NCI-H524 treated with DMSO at 0.1 percent for 48 hours (cell line): ENCODE data around the gene PEAK3.
"Not testable (repeated sequence)": the region's sequence is repeated elsewhere in the genome, so short reads cannot be mapped to it uniquely, and the experiment has no call there.

ENCODE experiments used
- DNase-seq: peaks from one replicate; lab custom pipeline; 2025; lab: John Stamatoyannopoulos, UW

Gene PEAK3

DNA sequence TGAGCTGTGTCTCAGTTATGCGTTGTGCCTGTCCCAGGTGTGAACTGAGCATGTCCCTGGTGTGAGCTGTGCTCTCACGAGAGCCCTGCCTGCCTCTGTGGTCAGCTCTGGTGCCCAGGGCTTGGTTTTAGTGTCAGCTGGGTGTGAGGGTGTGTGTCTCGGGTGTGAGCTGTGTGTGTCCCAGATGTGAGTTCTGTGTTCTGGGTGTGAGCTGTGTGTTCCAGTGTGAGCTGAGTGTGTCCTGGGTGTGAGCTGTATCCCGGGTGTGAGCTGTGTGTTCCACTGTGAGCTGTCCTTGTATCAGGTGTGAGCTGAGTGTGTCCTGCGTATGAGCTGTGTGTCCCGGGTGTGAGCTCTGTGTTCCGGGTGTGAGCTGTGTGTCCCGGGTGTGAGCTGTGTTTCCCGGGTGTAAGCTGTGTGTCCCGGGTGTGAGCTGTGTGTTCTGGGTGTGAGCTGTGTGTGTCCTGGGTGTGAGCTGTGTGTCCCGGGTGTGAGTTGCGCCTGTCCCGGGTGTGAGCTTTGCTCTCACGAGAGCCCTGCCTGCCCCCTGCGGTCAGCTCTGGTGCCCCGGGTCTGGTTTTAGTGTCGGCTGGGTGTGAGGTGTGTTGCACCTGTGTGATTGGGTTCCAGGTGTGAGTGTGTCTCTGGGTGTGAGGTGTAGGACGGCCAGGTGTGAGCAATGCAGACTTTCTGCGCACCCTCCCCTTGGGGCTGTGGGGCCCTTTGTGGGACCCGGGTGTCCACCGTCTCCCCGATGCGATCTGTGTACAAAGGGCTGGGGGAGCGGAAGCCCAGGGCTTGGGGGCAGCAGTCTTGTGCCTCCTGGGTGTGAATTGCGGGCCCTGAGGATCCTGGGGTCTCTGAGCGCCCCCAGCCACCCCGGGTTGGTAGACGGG is 7.1 kb upstream of the PEAK3 start:
- DNase-seq, result no peak

DNA sequence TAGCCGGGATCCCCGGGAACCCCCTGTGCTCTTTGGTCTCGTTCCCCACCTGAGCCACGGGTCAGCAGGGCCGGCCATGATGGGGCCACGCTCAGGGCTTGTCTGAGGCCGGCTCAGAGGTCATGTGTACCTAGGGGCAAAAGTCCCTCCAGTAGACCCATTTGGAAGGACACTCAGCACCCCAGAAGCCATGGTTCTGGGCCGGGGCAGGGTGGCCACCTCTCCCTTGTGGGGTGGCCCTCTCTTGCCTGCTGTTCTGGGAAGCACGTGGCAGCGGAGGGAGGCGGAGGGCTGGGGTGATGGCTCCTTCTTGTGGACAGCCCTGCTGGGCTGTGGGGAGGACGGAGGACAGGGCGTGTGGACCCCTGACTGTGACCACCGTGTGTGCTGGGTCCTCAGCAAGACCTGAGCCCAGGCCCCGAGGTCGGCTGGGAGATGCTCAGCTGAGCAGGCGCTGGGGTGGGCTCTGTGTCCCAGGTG is 6.4 kb upstream of the PEAK3 start:
- no peak for DNase-seq

DNA sequence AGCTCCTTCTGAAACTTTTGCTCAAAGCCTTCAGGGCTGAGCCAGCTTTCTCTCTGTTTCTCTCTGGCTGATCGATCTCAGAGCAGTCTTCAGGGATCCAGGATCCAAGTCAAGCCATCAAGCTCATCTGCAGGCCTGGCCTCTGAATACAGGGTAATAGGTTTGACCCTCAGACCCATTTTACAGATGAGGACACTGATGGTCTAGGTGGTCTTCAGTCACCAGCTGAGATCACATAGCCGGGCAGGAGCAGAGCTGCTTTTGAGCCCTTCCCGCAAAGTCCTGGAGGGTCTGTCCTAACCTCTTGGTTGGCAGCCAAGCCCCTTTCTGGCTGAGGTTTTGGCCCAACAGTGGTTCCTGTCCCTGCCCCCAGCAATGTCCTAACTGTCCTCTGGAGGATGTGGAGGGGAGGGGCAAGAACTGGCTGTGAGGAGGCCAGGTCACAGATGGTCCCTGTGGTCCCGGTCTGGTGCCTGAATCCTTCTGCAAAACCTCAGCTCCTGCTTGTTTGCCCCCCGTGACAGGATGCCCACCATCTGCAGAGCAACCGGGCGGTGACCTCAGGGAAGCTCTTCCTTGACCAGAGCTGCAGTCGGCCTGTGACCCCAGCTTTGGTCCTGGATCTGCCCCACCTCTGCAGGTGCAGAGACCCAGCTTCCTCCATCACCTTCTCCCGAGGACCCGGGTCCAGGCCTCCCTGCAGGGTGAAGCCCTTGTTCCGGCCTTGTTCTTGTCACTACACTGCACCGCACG is 5.8 kb upstream of the PEAK3 start:
- no peak for DNase-seq

DNA sequence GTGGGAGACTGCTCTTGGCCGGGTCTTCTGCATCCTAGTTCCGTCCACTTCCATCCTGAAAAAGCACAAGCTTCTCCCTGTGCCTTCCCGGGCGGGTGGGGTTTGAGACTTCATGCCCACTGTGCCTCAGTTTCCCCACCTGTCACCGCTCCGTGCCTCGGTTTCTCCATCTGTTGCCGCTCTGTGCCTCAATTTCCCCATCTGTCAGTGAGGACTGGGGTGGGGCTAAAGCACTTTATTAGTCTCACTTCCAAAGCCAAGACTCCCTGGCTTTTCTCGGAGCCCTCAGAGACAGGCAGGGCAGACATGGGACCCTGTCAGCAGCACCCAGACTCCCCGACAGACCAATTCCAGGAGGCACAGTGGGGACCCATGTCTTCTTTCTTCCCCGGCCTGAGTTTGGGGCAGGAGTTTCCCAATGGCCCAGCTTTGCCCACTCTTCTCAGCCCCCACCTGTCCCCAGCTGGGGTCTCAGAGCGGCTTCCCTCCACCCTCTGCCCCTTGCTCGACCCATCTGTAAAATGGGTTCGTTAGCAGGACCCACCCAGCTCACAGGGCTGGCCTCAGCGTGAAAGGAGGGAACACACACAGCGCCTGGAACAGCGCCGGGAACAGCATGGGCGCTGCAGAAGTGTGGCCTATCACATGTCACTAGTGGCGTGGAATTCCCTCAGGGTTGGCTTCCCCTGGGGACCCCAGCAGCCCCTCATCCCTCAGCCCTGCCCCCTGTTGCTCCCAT is 4.6 kb upstream of the PEAK3 start:
- no peak for DNase-seq

DNA sequence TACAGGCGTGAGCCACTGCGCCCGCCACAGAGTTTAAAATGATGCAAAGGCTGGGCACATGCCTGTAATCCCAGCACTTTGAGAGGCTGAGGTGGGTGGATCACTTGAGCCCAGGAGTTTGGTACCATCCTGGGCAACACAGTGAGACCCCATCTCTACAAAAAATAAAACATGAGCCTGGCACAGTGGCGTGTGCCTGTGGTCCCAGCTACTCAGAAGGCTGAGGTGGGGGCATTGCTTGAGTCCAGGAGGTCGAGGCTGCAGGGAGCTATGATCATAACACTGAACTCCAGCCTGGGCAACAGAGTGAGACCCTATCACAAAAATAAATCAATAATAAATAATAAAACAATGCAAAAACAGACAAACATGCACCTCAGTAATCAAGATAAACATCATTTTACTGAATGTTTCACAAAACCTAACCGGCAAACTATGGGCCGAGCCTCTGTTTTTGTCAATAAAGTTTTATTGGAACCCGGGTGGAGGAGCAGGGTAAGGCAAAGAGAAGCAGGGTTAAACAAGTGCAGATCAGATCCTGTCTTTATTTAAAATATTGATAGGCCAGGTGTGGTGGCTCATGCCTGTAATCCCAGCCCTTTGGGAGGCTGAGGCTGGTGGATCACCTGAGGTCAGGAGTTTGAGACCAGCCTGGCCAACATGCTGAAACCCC is 2.0 kb upstream of the PEAK3 start:
- no peak for DNase-seq

DNA sequence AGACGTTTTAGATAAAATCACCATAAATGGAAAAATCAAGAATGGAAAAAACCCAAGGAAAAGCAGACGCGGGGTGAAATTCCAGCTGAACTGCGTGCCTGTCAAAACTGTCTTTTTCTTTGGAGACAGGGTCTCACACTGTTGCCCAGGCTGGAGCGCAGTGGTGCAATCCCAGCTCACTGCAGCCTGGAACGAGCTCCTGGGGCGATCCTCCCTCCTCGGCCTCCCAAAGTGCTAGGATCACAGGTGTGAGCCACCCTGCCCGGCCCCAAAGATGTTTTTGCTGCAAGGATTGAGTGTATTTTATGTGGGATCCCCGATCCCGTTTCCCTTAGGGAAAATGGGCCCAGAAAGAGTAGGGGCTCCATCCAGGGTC is 875 bp upstream of the PEAK3 start:
- DNase-seq, result no peak

DNA sequence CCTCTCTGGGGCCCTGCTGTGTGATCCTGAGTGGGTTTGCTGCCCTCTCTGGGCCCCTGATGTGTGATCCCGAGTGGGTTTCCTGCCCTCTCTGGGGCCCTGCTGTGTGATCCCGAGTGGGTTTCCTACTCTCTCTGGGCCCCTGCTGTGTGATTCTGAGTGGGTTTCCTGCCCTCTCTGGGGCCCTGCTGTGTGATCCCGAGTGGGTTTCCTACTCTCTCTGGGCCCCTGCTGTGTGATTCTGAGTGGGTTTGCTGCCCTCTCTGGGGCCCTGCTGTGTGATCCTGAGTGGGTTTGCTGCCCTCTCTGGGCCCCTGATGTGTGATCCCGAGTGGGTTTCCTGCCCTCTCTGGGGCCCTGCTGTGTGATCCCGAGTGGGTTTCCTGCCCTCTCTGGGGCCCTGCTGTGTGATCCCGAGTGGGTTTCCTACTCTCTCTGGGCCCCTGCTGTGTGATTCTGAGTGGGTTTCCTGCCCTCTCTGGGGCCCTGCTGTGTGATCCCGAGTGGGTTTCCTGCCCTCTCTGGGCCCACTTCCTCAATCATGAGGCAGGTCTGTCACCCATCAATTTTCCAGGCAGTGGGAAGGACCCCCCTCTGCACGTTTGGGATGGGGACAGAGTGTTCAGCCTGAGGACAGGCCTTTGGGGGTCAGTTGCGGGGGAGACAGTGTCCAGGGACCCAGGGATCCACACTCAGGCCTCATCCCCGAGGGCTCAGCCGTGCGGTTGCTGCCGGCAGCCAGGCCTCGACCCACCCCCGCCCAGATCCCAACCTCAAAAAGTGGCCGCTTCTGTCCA is 512 bp downstream of the PEAK3 start:
- DNase-seq, result not testable (repeated sequence)

DNA sequence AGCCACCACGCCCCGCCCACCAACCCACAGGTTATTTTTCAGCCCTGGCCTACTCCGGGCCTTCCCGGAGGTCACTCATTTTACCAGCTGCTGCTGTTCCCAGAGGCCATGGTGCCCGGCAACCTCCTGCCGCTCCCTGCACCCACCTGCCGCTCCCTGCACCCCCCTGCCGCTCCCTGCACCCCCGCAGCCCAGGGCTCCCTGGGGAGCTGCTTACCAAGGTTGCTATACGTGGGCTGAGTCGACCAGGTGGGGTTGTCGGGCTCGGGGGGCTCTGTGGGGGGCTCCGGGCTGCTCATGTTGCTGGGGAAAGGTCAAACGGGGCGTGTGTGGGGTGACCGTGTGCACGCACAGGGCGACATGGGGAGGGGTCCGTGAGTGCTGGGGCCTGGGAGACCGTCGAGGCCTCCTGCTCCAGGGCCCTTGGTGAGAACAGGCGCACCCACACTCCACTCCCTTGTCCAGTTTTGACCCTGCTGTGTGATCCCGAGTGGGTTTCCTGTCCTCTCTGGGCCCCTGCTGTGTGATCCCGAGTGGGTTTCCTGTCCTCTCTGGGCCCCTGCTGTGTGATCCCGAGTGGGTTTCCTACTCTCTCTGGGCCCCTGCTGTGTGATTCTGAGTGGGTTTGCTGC is 1.2 kb downstream of the PEAK3 start:
- no peak for DNase-seq

DNA sequence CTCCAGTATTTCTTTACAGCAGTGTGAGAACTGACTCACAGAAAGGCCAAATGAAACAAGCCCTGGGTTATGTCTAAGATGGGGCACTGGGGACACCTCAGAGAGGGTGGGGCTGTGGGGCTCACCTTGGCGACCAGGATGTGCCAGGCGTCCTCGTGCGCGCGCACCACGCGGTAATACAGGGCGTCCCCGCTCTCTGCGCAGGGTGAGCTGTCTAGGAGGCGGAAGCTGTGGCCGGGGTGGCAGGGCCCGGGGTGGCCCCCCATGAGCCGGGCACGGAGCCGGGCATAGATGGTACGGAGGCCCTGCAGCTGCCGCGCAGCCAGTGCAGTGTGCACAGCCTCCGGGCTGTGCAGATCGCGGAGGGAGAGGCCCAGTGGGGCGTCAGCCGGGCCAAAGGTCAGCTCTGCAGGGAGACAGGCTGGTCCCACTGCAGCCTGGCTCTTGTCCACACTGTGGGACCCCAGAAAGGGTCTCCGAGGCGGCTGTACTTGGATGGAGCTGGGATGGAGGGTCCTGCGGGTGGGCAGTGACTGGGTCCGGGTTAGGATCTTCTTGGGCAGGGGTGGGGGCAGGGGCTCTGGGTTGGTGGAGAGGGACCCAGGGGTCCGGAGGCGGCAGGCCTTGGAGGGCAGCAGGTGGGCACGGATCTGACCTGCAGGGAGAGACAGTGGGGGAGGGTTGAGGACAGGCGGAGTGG is 3.4 kb downstream of the PEAK3 start:
- no peak for DNase-seq

DNA sequence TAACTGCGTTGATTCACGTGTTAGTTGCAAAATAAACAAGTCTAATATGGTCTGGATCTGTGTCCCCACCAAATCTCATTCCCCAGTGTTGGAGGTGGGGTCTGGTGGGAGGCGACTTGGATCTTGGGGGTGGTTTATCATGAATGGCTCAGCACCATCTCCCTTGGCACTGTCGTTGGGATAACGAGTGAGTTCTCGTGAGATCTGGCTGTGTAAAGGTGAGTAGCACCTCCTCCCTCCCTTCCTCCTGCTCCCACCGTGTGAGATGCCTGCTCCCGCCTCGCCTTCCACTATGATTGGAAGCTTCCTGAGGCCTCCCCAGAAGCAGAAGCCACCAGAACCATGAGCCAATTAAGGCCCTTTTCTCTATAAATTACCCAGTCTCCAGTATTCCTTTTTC is 4.8 kb downstream of the PEAK3 start:
- no peak for DNase-seq

DNA sequence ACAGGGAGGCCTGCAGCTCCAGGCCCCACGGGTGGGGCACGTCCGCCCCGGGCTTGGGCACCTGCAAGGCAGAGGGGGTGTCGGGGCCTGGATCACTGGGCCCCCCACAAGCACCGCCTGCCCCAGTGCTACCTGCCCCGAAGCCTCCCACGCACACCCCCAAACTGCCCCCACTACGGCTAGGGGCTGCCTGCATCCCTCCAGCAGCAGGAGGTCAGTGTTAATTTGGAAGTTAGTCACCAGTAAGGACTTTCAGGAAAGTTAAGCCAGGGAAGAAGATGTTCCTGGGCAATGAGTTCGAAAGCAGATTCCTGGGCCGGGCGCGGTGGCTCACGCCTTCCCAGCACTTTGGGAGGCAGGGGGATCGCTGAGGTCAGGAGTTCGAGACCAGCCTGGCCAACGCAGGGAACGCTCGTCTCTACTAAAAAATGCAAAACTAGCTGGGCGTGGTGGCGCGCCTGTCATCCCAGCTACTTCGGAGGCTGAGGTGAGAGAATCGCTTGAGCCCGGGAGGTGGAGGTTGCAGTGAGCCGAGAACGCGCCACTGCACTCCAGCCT is 5.5 kb downstream of the PEAK3 start:
- DNase-seq, result no peak

DNA sequence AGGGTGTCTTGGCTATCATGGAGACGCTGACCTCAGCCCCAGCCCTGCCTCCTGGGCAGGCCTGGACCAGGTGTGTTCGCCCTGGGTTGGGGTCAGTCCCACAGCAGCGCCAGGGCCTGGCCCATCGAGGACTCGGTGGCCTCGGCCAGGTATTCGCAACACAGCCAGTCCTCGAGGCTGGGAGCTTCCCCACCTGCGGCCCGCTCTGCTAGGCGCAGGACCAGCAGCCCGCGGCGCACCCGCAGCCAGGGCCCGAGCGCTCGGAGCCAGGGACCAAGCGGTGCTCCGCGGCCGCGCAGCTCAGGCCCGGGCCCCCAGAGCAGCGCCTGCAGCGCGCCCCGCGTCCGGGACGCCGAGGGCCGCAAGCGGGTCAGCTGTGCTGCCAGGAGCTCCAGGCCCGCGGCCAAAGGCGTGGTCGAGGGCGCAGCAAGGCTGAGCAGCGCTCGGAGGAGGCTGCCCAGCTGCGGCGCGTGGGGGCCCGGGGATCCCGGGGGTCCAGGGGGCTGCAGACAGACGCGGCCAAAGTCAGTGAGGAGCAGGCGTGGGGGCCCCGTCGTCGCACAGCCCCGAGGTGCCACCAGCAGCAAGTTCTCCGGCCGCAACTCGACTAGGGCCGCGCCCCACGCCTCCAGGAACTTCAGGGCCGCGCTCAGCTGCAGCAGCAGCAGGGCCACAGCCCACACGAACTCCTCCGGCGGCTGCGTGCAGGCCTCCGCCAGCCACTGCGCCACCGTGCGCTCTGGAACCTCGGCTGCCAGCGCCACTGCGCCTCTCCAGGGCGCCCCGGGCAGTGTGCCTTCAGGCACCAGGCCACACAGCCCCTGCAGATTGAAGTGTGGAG is 6.2 kb downstream of the PEAK3 start:
- no peak for DNase-seq

DNA sequence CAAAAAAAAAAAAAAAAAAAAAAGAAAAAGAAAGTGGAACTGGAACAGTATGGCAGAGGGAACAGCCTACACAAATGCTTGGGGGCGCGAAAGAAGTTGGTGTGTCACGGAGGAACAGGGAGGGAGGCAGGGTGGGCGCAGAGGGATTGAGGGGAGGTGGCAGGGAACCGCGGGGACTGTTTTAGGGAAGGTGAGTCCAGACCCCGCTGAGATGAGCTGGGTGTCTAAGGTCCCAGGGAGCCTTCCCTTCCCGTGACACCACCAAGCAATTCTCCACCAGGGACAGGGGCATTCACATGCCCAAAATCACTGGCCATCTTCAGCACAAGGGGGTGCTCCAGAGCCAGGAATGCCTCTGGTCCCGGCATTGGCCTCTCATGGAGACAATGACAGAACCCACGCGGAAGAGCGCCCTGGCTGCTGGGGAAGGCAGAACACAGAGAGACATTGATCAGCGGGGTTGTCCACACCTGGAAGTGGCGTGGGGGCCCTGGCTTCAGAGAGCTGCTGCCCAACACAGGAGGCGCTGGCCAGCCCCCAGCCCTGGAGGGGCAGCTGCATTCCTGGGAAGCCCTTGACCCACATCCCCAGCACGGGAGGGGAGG is 6.9 kb downstream of the PEAK3 start:
- DNase-seq, result no peak

DNA sequence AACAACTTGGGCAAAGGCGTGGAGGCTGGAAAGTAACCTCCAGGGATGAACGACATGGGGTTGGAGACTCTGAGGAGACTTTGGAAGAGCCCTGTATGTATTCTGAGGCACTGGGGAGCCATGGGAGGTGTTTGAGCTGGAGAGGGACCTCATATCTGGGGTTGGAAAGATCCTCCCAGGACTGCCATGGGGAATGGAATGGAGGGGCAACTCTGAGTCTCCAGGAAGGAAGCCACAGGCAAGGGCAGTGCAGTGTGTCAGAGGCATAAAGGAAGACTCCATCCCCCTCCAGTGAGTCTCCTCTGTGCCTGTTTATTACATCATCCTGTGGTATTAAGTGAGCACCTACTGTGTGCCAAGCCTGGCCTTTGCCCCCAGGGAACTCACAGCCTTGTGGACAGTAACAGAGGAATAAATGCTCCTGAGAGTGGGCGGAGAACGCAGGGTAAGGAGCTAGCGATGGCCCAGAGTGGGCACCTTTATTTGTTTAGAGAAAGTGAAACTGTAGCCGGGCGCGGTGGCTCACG is 7.7 kb downstream of the PEAK3 start:
- no peak for DNase-seq

DNA sequence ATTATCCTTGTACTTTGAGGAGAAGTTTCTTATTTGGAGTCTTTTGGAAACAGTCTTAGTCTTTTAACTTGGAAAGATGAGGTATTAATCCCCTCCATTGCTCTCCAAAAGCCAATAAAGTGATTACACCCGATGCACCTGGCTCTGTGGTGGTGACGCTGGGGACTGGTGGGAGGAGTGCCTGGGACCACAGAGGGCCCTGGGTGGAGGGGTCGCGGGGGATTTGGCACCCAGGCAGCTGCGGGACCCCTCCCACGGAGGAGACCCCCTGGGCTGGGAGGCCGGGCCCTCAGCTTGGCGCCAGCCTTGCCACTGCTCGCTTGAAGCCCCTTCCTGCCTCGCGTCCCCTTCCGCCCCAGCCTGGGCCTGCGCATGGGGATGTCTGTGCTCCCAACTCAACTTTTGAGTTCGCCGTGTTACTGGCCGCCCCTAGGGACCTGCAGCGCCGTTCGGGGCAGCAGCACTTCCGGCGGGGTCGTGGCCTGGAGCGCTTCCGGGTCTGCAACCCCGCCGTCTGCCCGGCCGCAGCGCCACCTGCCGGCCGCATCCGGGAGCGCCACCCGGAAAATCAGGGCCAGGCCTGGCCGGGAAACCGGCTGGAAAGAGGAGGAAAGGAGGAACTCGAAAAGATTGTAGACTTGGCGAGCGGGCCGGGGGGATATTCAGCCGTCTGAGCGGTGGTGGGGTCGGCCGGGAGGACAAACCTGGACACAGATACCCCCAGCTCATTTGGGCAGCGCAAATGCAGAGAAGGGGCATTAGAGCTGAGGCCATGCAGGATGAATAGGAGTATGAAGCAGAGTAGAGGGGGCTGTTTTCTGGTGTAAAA is 8.4 kb downstream of the PEAK3 start:
- DNase-seq, result no peak

DNA sequence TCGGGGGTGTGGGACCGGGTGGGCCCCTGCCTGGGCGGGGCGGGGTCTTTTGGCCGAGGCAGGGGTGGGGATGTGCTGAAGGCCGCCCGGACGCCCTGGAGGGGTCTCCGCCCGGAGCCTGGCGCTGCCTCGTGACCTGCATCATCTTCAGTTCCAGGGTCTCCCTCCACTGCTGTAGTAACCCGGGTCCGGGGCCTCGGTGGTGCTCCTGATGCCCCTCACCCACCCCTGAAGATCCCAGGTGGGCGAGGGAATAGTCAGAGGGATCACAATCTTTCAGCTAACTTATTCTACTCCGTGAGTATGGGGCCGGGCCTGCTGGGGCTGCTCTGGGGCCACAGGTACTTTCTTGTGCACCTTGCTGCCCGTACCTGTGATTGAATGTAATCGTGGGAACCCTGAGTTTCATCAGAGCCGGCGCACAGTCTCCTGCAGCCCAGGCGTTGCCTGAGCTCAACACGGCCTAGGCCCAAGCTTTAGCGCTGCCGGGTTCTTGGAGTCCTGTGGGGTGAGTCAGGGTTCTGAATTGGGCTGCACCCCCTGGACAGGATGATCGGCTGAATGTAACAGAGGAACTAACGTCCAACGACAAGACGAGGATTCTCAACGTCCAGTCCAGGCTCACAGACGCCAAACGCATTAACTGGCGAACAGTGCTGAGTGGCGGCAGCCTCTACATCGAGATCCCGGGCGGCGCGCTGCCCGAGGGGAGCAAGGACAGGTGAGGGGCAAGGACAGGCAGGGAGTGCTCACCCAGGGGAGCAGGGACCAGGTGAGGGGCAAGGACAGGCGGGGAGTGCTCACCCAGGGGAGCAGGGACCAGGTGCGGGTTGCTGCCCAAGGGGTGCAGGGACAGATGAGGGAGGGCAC is 10.5 kb downstream of the PEAK3 start:
- DNase-seq, result no peak
